BLaER1 (cell line): ENCODE results near the gene ABHD14A.

Experiments used
- H3K27ac ChIP-seq: shearing (Covaris generic); formaldehyde crosslinking; 2 replicates; pipeline ENCODE4 v1.8.1; 2022
- H3K27me3 ChIP-seq: shearing (Covaris generic); formaldehyde crosslinking; 2 replicates; pipeline ENCODE4 v1.8.1; 2022
- H3K36me3 ChIP-seq: shearing (Covaris generic); formaldehyde crosslinking; 2 replicates; pipeline ENCODE4 v1.8.1; 2022
- H3K4me1 ChIP-seq: shearing (Covaris generic); formaldehyde crosslinking; 2 replicates; pipeline ENCODE4 v1.8.1; 2022
- H3K4me2 ChIP-seq: shearing (Covaris generic); formaldehyde crosslinking; 2 replicates; pipeline ENCODE4 v1.8.1; 2022
- H3K4me3 ChIP-seq: shearing (Covaris generic); formaldehyde crosslinking; 2 replicates; pipeline ENCODE4 v1.8.1; 2022
- H3K9ac ChIP-seq: shearing (Covaris generic); formaldehyde crosslinking; 2 replicates; pipeline ENCODE4 v1.8.1; 2022
- H3K9me3 ChIP-seq: shearing (Covaris generic); formaldehyde crosslinking; 2 replicates; pipeline ENCODE4 v1.8.1; 2022
- H4K20me1 ChIP-seq: shearing (Covaris generic); formaldehyde crosslinking; 2 replicates; pipeline ENCODE4 v1.8.1; 2022
- Cebpa-rat ChIP-seq: shearing (Covaris generic); IDR thresholded peaks from 2 replicates; pipeline ENCODE4 v1.8.1; 2022

ABHD14A gene

DNA sequence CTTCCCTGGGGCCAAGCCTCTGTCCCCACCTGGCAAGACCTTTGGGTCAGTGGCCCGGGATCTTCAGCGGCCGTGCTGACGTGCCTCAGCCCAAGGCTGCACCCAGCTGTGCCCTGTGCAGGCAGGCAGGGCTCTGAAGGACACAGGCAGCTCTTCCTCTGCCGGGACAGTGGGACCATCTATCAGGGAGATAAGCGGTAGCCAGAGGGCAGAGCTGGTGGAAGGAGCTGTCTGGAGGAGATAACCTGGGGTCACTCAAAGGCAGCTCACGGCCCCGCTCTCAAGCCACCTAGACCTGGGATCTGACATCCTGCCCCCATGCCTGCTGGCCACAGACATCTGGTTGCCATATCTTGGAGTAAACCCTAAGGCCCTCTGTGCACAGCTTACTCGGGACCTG lies 54.2 kb downstream of the ABHD14A start:
- Histone ChIP-seq H3K4me3 (no peak overlapping the region), H3K27ac (peak overlapping the region; percentile 54), H3K4me1 (peaks cover 61% of the 10 kb centered on the region), H3K36me3 (no peaks in the 10 kb centered on the region), H3K9ac (peak overlapping the region; percentile 31; the same call in 1 of the 2 replicates), H3K27me3 (no peaks in the 10 kb centered on the region), H3K9me3 (no peaks in the 10 kb centered on the region), H3K4me2 (peak overlapping the region; percentile 44), H4K20me1 (no peaks in the 10 kb centered on the region)
- TF ChIP-seq Cebpa-rat = no peak

DNA sequence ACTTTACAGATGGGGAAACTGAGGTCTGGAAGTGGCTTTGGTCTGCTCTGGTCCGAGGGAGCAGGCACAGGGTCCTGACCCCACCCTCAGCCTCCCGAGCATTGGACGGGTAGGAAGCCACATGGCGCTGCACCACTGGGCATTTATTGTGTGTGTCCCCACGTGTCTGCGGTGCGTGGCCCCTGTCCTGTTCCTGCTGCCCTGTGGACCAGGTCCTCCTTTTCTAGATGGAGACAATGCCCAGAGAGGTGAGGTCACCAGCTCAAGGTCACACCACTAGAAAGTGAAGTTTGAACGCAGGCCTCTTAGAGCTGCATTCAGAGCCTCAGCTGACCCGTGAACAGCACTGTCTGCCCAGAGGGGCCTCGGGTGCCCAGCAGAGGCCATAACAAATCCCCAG lies 54.7 kb downstream of the ABHD14A start:
- Histone ChIP-seq H3K4me3 (no peak overlapping the region), H3K4me1 (peaks cover 56% of the 10 kb centered on the region), H3K36me3 (no peaks in the 10 kb centered on the region), H3K4me2 (peak overlapping the region; percentile 44), H3K27ac (0 out of 2 replicates have a peak overlapping the region, but pooled peaks have one; percentile 6), H3K27me3 (no peaks in the 10 kb centered on the region), H3K9me3 (no peaks in the 10 kb centered on the region), H4K20me1 (no peaks in the 10 kb centered on the region), H3K9ac (no peak overlapping the region)
- no peak for TF ChIP-seq Cebpa-rat
